GM10248 (cell line): Measurements from ENCODE around the gene TNFRSF25.

Source experiments
- CTCF ChIA-PET: fragments of 300-600 bp; sonication (Branson Sonifier 250); formaldehyde crosslinking; extraction: SDS; loops from one replicate; lab custom pipeline; 2021; ENCODE audit warnings: antibody characterized with exemption; lab: Yijun Ruan, JAX
- POLR2A ChIA-PET: fragments of 350-650 bp; sonication (Branson Sonifier 250); formaldehyde crosslinking; extraction: SDS; loops from one replicate; lab custom pipeline; 2020; ENCODE audit warnings: antibody characterized with exemption; lab: Yijun Ruan, JAX
- DNase-seq: peaks from one replicate; pipeline ENCODE4 v3.0.0; 2012; ENCODE audit errors: extremely low spot score
- CTCF ChIP-seq: IDR thresholded peaks from 2 replicates; pipeline ENCODE4 v1.5.1; 2012; ENCODE audit warnings: mild to moderate bottlenecking, low read depth; ENCODE audit errors: extremely low read depth, missing control alignments, control extremely low read depth

TNFRSF25 gene

DNA sequence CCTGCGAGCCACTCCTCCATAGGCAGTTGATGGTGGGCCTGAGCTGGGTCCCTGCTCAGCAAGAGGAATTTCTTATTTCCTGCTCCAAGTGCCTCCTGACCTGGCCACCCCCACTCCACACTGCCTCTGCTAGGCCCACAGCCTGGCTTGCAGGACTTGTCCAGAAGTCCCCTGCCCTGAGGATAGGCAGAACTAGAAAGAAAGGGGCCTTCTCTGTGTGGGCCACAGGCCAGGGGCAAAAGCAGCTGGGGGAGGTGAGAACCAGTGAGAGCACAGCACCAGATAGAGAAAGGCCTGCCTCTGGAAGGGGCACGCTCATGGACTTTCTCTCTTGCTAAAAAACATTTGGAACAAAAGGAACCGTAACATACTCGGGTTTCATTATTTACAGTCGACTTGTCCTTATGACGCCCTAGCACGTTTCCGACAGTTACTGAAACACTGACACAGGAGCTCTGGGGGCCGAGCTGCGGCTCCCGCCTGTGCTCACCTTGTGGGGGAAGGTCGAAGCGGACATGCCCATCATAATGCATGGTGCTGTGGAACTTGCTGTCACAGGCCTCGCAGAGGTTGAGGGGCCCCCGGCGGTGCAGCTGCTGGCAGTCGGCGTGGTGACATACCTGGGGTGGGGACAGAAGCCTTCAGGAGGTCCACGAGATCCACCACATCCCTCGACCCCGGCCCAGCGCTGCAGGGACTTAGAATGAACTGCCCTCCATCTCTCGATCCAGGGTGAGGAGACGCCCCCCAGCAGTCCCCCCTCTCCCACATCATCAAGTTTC is 11.3 kb upstream of the TNFRSF25 start:
- no peak for TF ChIP-seq CTCF
- POLR2A ChIA-PET = no interaction called here
- CTCF ChIA-PET = interaction anchor here (0.9 to 2.1 kb wide), 7 partner anchors 13 to 231 kb away, joined by 3 to 6 read pairs (median 4); partner anchors contain the start of gene NOL9
- DNase-seq = no peak

DNA sequence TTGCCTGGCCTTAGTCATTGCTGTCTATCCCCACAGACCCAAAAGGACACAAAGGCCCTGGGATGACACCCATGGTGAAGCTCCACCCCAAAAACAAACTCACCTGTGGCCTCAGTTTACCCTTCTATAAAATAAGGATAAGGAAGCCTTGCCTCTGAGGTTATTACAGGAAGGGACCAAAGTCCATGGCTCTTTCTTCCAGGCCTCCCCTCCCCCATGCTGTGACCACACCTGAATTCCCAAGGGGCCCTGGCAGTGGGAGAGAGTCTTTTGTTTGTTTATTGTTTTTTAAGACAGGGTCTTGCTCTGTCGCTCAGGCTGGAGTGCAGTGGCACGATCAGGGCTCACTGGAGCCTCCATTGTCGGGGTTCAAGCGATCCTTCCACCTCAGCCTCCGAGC is 10.5 kb upstream of the TNFRSF25 start:
- POLR2A ChIA-PET = no interaction called here
- DNase-seq = no peak
- no peak for TF ChIP-seq CTCF
- CTCF ChIA-PET = interaction anchor here (0.9 to 1.8 kb wide), 6 partner anchors 14 to 179 kb away, joined by 3 to 4 read pairs (median 3); partner anchors contain the start of gene NOL9

DNA sequence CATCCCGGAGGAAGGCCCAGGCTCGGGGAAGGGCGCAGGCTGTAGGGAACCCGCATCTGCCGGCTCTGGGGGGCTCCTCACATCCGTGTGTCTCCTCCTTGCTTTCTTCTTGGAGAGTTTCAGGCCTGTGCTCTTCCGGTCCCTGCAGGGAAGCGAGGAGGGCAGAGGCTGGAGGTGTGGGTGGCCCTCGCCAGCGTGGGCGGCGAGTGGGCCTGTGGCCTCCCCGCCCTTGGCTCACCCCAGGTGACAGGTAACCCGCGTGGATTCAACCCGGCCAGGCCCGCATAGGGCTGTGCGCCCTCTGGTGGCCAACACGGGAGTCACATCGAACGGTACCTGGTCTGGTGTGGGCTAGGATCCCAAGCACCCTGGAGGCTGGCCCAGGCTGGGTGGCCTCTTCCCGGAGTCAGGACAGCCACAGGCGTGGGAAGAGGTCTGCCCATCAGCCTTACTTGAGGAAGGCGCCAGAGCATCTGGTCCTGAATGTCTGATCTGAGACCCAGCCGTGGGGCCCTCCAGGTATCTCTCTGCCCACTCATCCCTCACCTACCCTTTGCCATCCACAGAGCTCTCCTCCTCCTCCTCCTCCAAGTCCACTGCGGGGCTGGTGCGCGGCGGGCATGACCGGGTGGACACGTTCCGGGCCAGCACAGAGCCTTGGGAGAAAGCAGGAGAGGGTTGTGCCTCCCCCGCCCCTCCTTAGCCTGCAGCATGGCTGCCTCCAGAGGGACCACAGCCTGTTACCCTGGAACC is 9.6 kb upstream of the TNFRSF25 start:
- CTCF ChIA-PET = interaction anchor here (0.7 to 1.4 kb wide), 3 partner anchors 13 to 113 kb away, joined by 3 read pairs; no protein-coding TSS in a partner anchor
- POLR2A ChIA-PET = no interaction called here
- TF ChIP-seq CTCF = peak; percentile 95
- DNase-seq = peak; percentile 89

DNA sequence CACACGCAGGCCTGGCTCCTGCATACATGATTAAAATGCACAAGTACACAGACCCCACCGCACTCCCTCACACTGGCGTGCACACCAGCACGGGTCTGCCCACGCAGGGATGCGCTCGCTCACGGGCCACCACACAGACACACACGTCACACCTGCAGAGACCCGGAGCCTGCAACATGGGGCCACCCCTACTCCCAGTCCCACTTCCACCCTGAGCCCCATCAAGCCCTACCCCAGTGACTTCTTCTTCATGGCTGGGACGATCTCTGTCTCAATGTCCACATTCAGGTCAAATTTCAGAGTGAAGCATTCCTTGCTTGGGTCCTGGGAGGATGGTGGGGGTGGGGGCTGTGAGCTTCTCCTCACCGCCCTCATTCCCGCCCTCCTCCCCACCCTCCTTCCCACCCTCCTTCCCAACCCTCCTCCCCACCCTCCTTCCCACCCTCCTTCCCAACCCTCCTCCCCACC is 8.9 kb upstream of the TNFRSF25 start:
- POLR2A ChIA-PET = no interaction called here
- no peak for DNase-seq
- CTCF ChIA-PET = no interaction called here
- TF ChIP-seq CTCF = no peak

GRCh38 chr1:6473974-6474814 is 8.2 kb upstream of the TNFRSF25 start:
- DNase-seq = no peak
- CTCF ChIA-PET = interaction anchor here (0.9 kb wide), 1 partner anchor 228 kb away, joined by 3 read pairs; no protein-coding TSS in a partner anchor
- TF ChIP-seq CTCF = no peak
- POLR2A ChIA-PET = no interaction called here
